OCI-M2 (cell line): ENCODE data around the gene MAPT.

Experiments used
- DNase-seq: peaks from one replicate; lab custom pipeline; 2025; ENCODE audit not compliant: unreplicated experiment; lab: John Stamatoyannopoulos, UW

MAPT gene

GRCh38 chr17:45894022-45894784 lies at the start of gene MAPT:
TSS of gene MAPT (plus strand) at chr17:45894554. CDS start at chr17:45962338, 67,784 bp downstream.
- DNase-seq, result no peak

DNA sequence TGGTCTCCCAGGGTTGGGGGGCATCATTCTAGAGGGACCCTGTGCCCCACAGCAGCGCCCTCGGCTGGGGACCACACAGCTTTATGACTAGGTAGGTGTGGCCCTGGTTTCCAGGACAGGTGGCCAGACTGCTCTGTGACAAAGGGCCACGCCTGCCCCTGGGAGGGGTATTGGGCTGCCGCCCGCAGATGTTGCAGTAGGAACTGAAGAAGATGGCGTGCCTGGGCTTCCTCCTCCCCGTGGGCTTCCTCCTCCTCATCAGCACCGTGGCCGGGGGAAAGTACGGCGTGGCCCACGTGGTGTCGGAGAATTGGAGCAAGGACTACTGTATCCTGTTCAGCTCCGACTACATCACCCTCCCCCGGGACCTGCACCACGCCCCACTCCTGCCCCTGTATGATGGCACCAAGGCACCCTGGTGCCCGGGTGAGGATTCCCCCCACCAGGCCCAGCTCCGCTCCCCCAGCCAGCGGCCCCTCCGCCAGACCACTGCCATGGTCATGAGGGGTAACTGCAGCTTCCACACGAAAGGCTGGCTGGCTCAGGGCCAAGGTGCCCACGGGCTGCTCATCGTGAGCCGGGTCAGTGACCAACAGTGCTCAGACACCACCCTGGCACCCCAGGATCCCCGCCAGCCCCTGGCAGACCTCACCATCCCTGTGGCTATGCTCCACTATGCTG lies 49.5 kb upstream of the MAPT start, which contains the start of gene SPPL2C:
TSS of gene SPPL2C (plus strand) at position 187 of the 681 bp plus-strand sequence. CDS start at position 213, 26 bp downstream.
- no peak for DNase-seq

- no peak for DNase-seq
Measured at GRCh38 chr17:45845376-45846185, 48.8 kb upstream of the MAPT start.

- DNase-seq, result no peak
Measured at GRCh38 chr17:45846223-45846622, 48.1 kb upstream of the MAPT start.

GRCh38 chr17:45846646-45847045 lies 47.7 kb upstream of the MAPT start:
- no peak for DNase-seq

- no peak for DNase-seq
Measured at GRCh38 chr17:45847101-45847500, 47.3 kb upstream of the MAPT start.

- no peak for DNase-seq
Measured at GRCh38 chr17:45847747-45848146, 46.6 kb upstream of the MAPT start.

DNA sequence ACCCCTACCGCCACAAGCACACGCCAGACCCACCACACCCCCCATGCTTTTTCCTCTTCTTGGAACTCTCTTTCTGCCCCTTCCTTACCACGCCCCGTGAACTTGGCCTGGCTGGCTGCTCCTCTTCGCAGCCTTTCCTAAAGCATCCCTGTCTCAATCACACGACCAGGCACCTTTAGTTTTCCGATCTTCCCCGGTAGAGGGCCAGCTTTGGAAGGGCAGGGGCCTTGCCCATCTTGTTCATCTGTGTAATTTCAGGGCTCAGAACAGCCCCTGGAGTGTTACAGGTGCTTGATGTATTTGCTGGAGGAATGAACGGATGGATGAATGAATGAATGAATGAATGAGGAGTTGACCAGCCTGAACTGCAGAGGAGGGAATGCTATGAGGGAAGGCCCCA lies 45.9 kb upstream of the MAPT start:
- DNase-seq, result no peak

GRCh38 chr17:45848868-45849535 lies 45.4 kb upstream of the MAPT start:
- no peak for DNase-seq

DNA sequence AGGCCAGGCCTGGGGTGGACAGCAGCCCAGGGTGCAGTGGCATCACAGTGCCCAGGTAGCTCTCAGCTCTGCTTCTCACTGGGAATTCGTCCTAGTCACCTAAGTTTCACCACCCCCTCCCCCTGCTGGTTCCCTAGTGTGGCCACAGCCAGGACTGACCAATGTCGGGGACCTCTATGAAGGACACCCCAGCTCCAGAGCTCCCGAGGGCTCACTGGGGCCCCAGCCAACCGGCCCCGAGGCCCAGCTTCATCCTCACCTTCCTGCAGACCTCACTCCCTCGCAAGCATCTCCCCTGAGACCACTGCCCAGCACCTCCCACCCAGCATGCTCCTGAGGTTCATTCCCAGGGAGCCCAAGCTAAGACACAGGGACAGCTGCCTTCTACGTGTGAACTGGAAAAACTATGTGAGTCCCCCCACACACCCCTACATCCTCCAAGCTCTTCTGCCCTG lies 44.8 kb upstream of the MAPT start:
- no peak for DNase-seq

DNA sequence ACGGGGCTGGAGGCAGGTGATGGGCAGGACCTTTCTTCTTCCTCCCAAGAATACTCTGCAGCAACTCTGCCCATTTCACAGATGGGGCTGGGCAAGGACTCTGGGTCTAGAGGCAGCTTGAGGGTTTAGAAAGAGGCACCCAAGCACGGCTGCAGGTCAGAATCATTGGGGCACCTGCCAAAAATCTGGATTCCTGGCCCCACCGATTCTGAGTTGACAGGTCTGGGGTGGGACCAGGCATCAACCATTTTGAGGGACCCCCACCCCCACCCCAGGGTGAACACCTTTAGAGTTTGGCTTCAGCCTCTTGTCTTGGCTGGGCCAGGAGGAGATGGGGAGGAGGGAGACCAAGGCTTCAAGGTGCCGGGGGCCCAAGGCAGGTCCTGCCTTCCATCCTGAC lies 44.3 kb upstream of the MAPT start:
- DNase-seq, result no peak

DNA sequence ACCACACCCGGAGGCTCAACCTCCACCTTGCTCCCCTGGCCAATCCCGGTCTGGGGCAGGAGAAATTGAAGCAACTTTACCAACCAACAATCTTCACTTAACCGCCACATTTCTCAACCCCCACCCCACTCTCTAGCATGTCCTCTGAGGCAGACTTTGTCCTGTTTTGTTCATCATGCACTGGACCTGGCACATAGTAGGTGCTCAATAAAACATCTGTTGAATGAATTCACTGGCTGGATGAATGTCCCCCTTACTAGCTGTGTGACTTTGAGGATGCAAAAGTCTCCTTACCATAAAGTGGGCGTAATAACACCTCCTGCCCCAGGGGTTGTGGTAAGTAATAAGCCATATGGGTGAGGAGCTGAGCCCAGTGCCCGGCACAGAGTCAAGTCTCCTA lies 43.9 kb upstream of the MAPT start:
- no peak for DNase-seq

GRCh38 chr17:45851022-45851421 lies 43.3 kb upstream of the MAPT start:
- no peak for DNase-seq

DNA sequence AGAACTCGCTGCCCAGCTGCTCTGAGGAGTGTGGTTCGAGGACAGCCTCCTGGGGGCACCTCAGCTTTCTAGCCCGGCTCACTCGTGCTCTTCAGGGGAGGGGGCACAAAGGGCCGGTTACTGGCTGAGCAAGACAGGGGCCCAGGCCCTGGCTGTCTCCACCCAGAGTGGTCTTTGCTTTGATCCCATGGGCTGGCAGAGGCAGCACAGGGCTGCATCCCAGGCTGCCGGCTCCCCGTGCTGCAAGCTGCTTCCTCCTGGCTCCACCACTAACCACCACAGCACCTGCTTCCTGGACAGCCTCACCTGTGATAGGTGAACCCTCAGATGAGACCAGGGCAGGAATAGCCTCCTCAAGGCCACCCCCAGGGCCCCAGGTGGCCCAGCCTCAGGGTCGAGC lies 42.9 kb upstream of the MAPT start:
- no peak for DNase-seq

DNA sequence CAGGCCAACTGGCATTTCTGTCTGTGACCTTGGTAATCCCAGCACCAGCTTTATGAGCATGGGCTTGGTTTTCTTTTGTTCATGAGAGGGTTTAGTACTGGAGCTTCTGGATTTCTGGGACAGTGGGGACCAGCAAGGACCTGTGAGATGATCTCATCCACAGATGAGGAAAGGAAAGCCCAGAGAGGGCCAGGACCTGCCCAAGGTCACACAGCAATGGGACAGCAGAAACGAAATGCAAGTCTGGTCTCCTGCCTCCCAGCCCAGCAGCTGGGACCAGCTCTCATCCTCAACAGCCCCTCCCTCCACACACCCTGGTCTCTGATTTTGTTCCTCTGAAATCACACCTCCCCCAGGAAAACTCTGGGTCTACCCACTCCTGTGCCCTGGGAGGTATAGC lies 42.5 kb upstream of the MAPT start:
- no peak for DNase-seq

GRCh38 chr17:45852535-45853297 lies 41.6 kb upstream of the MAPT start:
- DNase-seq, result no peak

- no peak for DNase-seq
Measured at GRCh38 chr17:45854209-45854608, 40.1 kb upstream of the MAPT start.

DNA sequence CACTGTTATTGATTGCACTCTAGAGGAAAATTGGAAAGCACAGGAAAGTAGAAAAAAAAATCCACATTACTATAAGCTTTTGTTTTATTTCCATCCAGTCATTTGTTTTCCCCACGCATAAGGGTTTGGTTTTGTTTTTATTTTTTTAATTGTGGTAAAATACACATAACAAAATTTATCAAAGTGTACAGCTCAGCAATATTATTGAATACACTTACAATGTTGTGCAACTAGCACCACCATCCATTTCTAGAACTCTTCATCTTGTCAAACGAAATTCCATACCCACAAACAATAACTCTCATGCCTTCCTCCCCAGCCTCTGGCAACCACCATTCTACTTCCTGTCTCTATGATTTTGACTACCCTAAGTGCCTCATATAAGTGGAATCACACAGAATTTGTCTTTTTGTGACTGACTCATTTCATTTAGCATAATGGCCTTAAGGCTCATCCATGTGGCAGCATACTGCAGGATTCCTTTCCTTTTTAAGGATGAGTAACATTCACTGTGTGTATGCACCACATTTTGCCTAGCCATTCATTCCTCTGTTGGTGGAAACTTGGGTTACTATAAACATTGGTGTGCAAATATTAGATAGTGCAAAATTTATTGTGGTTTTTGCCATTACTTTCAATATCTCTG lies 38.5 kb upstream of the MAPT start:
- DNase-seq, result no peak

DNA sequence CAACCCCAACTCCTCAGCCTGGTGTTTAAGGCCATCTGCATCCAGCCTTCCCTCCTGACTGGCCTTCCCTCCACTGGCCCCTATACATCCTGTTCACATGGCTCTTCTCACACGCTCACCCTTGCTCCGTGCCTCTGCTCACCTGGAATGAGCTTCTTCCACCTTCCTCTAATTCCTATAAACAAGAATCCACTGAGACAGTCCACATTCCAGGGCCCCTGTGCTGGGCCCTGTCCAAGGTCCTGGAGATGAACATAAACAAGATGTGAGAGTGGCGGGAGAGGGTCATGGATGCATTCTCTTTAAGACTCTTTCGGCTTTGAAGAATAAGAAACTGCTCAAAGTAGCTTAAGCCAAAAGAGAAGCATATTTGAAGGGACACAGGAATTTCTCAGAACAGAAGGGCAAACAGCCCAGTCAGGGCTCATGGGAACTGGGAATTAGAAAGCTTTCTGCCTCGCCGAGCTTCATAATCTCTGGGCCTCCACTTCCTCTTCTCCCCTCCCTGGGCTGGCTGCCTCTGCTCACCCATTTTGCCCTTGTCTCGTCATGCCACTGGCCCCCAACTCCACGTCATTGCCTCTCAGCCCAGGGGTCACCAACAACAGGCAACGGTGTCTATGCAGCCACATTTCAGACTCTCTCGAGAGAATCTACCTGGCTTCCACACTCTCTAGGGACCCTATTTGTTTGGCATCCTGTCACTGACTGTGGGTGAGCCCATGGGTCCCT lies 36.2 kb upstream of the MAPT start:
- no peak for DNase-seq
